Stimulated activated CD8-positive, alpha-beta memory T cell treated with anti-CD3 and anti-CD28 coated beads, Interleukin-15, amount 100 ng/mL, for 24 hours (primary cell): ENCODE data around the gene KCNH1.

Source experiments
- DNase-seq: peaks from one replicate; pipeline ENCODE4 v3.0.0-alpha.2; 2020; ENCODE audit warnings: low read depth

Gene KCNH1

GRCh38 chr1:210857705-210858104 is 276.2 kb downstream of the KCNH1 start:
- DNase-seq: no peak

GRCh38 chr1:210857146-210857663 is 276.7 kb downstream of the KCNH1 start:
- no peak for DNase-seq

- DNase-seq: no peak
These were observed 278.5 kb downstream of the KCNH1 start for GRCh38 chr1:210855440-210855839.

GRCh38 chr1:210853276-210853675 is 280.7 kb downstream of the KCNH1 start:
- DNase-seq: no peak

- DNase-seq: no peak
These were observed 283.4 kb downstream of the KCNH1 start for GRCh38 chr1:210850556-210850955.

GRCh38 chr1:210848474-210848873 is 285.5 kb downstream of the KCNH1 start:
- DNase-seq: no peak

- no peak for DNase-seq
These were observed 291.9 kb downstream of the KCNH1 start for GRCh38 chr1:210841926-210842625.

- no peak for DNase-seq
These were observed 303.6 kb downstream of the KCNH1 start for GRCh38 chr1:210830034-210831028.

- no peak for DNase-seq
These were observed 304.9 kb downstream of the KCNH1 start for GRCh38 chr1:210828996-210829596.

- no peak for DNase-seq
These were observed 306.5 kb downstream of the KCNH1 start for GRCh38 chr1:210827481-210827880.

- no peak for DNase-seq
These were observed 307.3 kb downstream of the KCNH1 start for GRCh38 chr1:210826686-210827085.

- DNase-seq: no peak
These were observed 311.0 kb downstream of the KCNH1 start for GRCh38 chr1:210822932-210823331.

- DNase-seq: no peak
These were observed 311.7 kb downstream of the KCNH1 start for GRCh38 chr1:210822241-210822640.

- DNase-seq: no peak
These were observed 312.3 kb downstream of the KCNH1 start for GRCh38 chr1:210821615-210822014.

GRCh38 chr1:210819266-210819665 is 314.7 kb downstream of the KCNH1 start:
- no peak for DNase-seq

GRCh38 chr1:210817385-210818275 is 316.3 kb downstream of the KCNH1 start:
- DNase-seq: no peak

GRCh38 chr1:210815641-210816550 is 318.1 kb downstream of the KCNH1 start:
- no peak for DNase-seq

GRCh38 chr1:210814382-210815123 is 319.4 kb downstream of the KCNH1 start:
- DNase-seq: no peak

GRCh38 chr1:210801501-210801900 is 332.4 kb downstream of the KCNH1 start:
- DNase-seq: no peak

GRCh38 chr1:210800756-210801155 is 333.2 kb downstream of the KCNH1 start:
- DNase-seq: no peak
